Testis (tissue), 5 donors: ENCODE data around the gene EEA1. TPM values are rescaled to one million over a fixed set of nuclear protein-coding genes. Genes with fewer than 3 reads are reported as not detected.

ENCODE experiments used
- DNase-seq: peaks from one replicate; pipeline ENCODE4 v3.0.0-alpha.2; 2019
- H3K27ac ChIP-seq, 2 donors: fragments of 200-600 bp; sonication (generic); one replicate each; pipeline ENCODE4 v1.5.1; 2019
- H3K27me3 ChIP-seq: fragments of 200-600 bp; sonication (generic); one replicate; pipeline ENCODE4 v1.5.1; 2019
- H3K36me3 ChIP-seq: fragments of 200-600 bp; sonication (generic); one replicate; pipeline ENCODE4 v1.5.1; 2017; ENCODE audit warnings: low read depth; ENCODE audit errors: missing control alignments
- H3K4me1 ChIP-seq: fragments of 200-600 bp; sonication (generic); one replicate; pipeline ENCODE4 v1.5.1; 2019
- H3K4me3 ChIP-seq, 2 donors: fragments of 200-600 bp; sonication (generic); one replicate each; pipeline ENCODE4 v1.5.1; 2017 to 2019
- H3K9me3 ChIP-seq: fragments of 200-600 bp; sonication (generic); one replicate; pipeline ENCODE4 v1.5.1; 2017
- CTCF ChIP-seq, 3 experiments: fragments of 450-650 bp in 2 of 3; fragments of 200-600 bp in 1 of 3; sonication (generic) in 1 of 3; IDR thresholded peaks; one replicate each; pipeline ENCODE4 v1.5.1; 2016 to 2019; ENCODE audit warnings: antibody characterized with exemption in 3 of 3, mild to moderate bottlenecking in 2 of 3, moderate library complexity in 1 of 3
- POLR2A ChIP-seq: fragments of 450-650 bp; IDR thresholded peaks from one replicate; pipeline ENCODE4 v1.6.1; 2017; ENCODE audit warnings: antibody characterized with exemption, mild to moderate bottlenecking, moderate library complexity
- WGBS, 2 donors: methylation state at CpG; one replicate each; pipeline ENCODE4 v1.1.5; 2018; 5-methylcytosine and 5-hydroxymethylcytosine counted together
- intact Hi-C: fragments of 100-400 bp; cut with DNase I; formaldehyde crosslinking; loops from one replicate; pipeline ENCODE4 v1.15.1; 2023; ENCODE audit warnings: low total_unique reads
- long read RNA-seq, 2 donors: transcript quantifications; one replicate each; lab custom pipeline, GENCODE V29; 2026
- polyA plus RNA-seq: library from polyadenylated mRNA; stranded (reverse); fragments of 350-450 nt; fragmentation: Illumina TruSeq; extraction: RNeasy Lipid Tissue Mini Kit (QIAGEN cat#74804); gene quantifications from one replicate; pipeline ENCODE4 v1.2.3, GENCODE V29; 2014; ENCODE audit warnings: low read depth, low replicate concordance; ENCODE audit not compliant: insufficient read depth
- total RNA-seq, 2 donors: library from RNA; depleted of rRNA; stranded (reverse); fragments of >200 nt; gene quantifications; one replicate each; pipeline ENCODE4 v1.2.3, GENCODE V29; 2016

Gene EEA1
- total RNA-seq (10 to 100 TPM; 14.3 to 14.9 TPM), polyA plus RNA-seq (1.8 TPM)
- long read RNA-seq, donor 1, full-length matches to known transcripts, result 1 of 1 reads
- long read RNA-seq, donor 1, partial matches to known transcripts, result 0 of 1 reads
- long read RNA-seq, donor 1, other reads (novel, unspliced or antisense), result 0 of 1 reads
- long read RNA-seq, donor 2, result 0 reads

DNA sequence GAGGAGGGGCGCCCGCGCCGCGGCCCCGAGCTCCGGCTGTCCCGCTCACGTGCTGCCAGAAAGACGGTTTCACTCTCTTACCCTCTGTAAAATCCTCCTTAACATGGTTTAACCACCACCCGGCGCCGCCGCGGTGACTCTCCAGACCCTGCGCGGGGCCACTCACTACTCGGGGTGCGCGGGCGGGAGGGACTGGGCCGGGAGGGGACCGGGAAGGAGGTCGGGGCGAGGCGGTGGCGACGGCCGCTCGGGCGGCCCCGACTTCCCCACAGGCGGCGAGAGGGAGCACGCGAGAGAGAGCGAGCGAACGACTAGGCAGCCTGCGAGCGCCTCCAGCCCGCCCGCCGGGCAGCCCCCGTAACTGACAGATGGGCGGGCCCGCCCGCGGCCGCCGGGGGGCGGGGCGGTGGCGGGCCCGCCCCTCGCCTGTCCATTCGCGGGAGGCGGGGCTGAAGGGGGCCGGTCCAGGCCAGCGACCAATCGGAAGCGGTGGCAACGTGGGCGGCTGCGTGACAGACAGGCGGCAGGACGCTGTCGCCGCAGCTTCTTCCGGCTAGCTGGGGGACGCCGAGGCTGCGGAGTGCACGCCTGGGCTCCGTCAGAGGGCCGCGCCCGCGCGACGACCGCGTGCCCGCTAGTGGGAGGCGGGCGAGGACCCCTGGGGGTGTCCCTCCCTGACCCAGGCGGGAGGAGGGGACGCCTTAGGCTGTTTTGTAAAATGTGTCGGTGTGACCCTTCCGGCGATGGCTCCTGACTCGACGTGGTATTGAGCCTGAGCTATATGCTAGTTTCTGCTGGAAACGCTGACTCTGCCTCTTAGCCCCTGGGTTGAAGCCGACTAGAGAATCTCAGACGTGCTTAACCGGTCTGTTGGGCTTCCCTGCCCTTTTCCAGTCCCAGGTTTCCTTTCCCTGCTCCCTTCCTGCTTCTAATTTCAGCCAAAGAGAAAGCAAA is at the start of gene EEA1:
Gene EEA1 (minus strand): TSS at position 334 of the 954 bp plus-strand sequence. CDS start 229 bp downstream, at position 105.
- peak within 1 kb of the TSS; percentile 90 to 92 for H3K4me3 ChIP-seq
- DNase-seq, result peak; percentile 98
- H3K9me3 ChIP-seq, result no peaks in the 10 kb centered on the region
- no peaks in the 10 kb centered on the region for H3K27me3 ChIP-seq
- intact Hi-C loops, result loop anchor here (5.0 kb wide), 1 partner anchor 758 kb away; no protein-coding TSS in a partner anchor
- 0% methylated on average over 6 to 53 of the region's 98 CpGs for WGBS, 2 donors
- peak in 2 of 3 experiments; percentile 5 to 7 for TF ChIP-seq CTCF (IDR thresholded peaks at IDR 0.05)
- TF ChIP-seq POLR2A, result no peak
- H3K27ac ChIP-seq, result peak within 1 kb of the TSS; percentile 97 to 98
- peaks cover 20% of the 10 kb centered on the region for H3K4me1 ChIP-seq
- no peaks in the 10 kb centered on the region for H3K36me3 ChIP-seq

DNA sequence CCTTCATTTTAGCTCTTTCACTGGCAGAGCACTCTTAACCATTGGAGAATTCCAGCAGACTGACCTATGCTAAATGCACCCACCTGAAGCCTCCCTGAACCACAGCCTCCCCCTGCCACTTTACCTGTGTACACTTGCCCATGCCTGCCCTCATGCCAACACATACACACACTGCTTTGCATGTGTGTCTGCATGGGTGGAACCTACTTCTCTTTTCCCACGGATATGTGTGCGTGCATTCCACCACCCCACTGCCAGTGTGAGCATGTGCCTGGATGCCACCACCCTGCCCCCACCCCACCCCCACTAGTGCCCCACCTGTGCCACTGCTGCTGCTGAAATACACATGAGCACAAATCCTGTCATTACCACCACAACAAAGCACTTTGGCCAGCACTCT is 49.5 kb upstream of the EEA1 start:
- TF ChIP-seq POLR2A (no peak), CTCF (IDR thresholded peaks at IDR 0.05) (no peak)
- no peaks in the 10 kb centered on the region for H3K27me3 ChIP-seq
- no peak for DNase-seq
- no peaks in the 10 kb centered on the region for H3K9me3 ChIP-seq
- intact Hi-C loops, result no loop called here
- H3K27ac ChIP-seq, result no peak overlapping the region
- 94 to 97% methylated on average over 2 of the region's 2 CpGs for WGBS, 2 donors
- no peaks in the 10 kb centered on the region for H3K36me3 ChIP-seq
- H3K4me3 ChIP-seq, result no peak overlapping the region
- no peaks in the 10 kb centered on the region for H3K4me1 ChIP-seq

DNA sequence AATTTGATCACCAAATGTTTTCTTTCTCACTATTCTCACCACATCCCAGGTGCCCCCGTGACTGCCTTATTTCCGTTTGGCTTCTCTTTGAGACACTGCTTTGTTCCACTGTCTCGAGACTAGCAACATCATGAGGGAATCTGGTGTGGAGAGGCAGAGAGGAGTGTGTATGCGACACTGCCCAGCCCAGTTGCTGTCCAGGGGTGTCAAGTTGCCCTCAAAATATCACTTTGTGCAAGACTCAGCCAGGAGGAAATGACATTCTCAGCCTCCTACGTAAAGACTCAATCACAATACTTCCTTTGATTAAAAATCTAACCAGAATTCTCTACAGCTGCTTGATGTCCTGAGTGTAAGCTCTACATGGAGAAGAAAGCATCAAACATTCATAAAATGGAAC is 48.2 kb upstream of the EEA1 start:
- H3K9me3 ChIP-seq, result no peaks in the 10 kb centered on the region
- no peaks in the 10 kb centered on the region for H3K27me3 ChIP-seq
- 88 to 93% methylated on average over 5 of the region's 5 CpGs for WGBS, 2 donors
- no peak for DNase-seq
- no peak overlapping the region for H3K27ac ChIP-seq
- H3K4me3 ChIP-seq, result no peak overlapping the region
- no peaks in the 10 kb centered on the region for H3K4me1 ChIP-seq
- no peaks in the 10 kb centered on the region for H3K36me3 ChIP-seq
- no peak for TF ChIP-seq CTCF (IDR thresholded peaks at IDR 0.05)
- TF ChIP-seq POLR2A, result no peak
- intact Hi-C loops, result no loop called here

DNA sequence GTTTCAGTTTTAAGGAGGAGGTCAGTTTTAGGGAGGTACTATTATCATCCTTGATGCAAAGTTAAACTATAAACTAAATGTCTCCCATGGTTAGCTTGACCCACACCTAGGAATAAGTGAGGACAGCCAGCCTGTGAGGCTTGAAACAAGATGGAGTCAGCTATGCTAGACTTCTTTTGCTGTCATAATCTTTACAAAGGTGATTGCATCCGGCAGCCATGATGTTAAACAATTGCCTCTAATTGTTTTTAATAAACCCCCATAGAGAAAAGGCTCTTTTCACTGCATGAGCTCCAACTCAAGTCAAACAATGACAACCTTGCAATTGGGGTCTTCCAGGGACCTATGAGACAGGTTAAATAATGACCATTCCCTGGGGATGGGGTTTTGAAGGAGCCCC is 45.7 kb upstream of the EEA1 start:
- Histone ChIP-seq H3K36me3 (no peaks in the 10 kb centered on the region), H3K4me3 (no peak overlapping the region), H3K9me3 (no peaks in the 10 kb centered on the region), H3K4me1 (no peaks in the 10 kb centered on the region), H3K27me3 (no peaks in the 10 kb centered on the region), H3K27ac (no peak overlapping the region)
- TF ChIP-seq POLR2A, result no peak
- intact Hi-C loops, result no loop called here
- DNase-seq, result no peak
- 85 to 100% methylated on average over 1 of the region's 1 CpG for WGBS, 2 donors

- Histone ChIP-seq H3K27me3 (no peaks in the 10 kb centered on the region), H3K27ac (no peak overlapping the region), H3K36me3 (no peaks in the 10 kb centered on the region), H3K4me1 (no peaks in the 10 kb centered on the region), H3K4me3 (no peak overlapping the region), H3K9me3 (no peaks in the 10 kb centered on the region)
- intact Hi-C loops, result no loop called here
- DNase-seq, result no peak
- TF ChIP-seq POLR2A (no peak), CTCF (IDR thresholded peaks at IDR 0.05) (no peak)
- WGBS, 2 donors, result 91% methylated on average over 1 of the region's 1 CpG
Measured at GRCh38 chr12:92973614-92974013, 44.5 kb upstream of the EEA1 start.
